Measurements from ENCODE around the gene ANTXR1. TPM values are rescaled to one million over a fixed set of nuclear protein-coding genes. Genes with fewer than 3 reads are reported as not detected.
A peak's percentile ranks its signal among the peaks of the same experiment; 100 is the strongest.

The ANTXR1 gene
- total and polyA plus RNA-seq, 9 of the 15 experiments (the other 6 are each of a cell fraction or from before 2014, with no cell fraction given): 0.07 to 1.00 (median 0.54) TPM

- TF ChIP-seq, protein P1, sequence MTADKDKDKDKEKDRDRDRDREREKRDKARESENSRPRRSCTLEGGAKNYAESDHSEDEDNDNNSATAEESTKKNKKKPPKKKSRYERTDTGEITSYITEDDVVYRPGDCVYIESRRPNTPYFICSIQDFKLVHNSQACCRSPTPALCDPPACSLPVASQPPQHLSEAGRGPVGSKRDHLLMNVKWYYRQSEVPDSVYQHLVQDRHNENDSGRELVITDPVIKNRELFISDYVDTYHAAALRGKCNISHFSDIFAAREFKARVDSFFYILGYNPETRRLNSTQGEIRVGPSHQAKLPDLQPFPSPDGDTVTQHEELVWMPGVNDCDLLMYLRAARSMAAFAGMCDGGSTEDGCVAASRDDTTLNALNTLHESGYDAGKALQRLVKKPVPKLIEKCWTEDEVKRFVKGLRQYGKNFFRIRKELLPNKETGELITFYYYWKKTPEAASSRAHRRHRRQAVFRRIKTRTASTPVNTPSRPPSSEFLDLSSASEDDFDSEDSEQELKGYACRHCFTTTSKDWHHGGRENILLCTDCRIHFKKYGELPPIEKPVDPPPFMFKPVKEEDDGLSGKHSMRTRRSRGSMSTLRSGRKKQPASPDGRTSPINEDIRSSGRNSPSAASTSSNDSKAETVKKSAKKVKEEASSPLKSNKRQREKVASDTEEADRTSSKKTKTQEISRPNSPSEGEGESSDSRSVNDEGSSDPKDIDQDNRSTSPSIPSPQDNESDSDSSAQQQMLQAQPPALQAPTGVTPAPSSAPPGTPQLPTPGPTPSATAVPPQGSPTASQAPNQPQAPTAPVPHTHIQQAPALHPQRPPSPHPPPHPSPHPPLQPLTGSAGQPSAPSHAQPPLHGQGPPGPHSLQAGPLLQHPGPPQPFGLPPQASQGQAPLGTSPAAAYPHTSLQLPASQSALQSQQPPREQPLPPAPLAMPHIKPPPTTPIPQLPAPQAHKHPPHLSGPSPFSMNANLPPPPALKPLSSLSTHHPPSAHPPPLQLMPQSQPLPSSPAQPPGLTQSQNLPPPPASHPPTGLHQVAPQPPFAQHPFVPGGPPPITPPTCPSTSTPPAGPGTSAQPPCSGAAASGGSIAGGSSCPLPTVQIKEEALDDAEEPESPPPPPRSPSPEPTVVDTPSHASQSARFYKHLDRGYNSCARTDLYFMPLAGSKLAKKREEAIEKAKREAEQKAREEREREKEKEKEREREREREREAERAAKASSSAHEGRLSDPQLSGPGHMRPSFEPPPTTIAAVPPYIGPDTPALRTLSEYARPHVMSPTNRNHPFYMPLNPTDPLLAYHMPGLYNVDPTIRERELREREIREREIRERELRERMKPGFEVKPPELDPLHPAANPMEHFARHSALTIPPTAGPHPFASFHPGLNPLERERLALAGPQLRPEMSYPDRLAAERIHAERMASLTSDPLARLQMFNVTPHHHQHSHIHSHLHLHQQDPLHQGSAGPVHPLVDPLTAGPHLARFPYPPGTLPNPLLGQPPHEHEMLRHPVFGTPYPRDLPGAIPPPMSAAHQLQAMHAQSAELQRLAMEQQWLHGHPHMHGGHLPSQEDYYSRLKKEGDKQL (CRISPR knock-in tag; IDR thresholded peaks at IDR 0.05; ENCODE audit: borderline replicate concordance): no peak
- no peak for TF ChIP-seq CBX8 (IDR thresholded peaks at IDR 0.05; ENCODE audit: borderline replicate concordance, extremely low read depth, low read depth, low read length, poor library complexity, severe bottlenecking)
- no peak for TF ChIP-seq BMI1 (IDR thresholded peaks at IDR 0.05; ENCODE audit: low read length)
- no peak for TF ChIP-seq U2AF2 (optimal IDR thresholded peaks at IDR 0.05; ENCODE audit: low read depth, low read length)
- TF ChIP-seq FOXJ3 (CRISPR knock-in tag; IDR thresholded peaks at IDR 0.05): no peak
- TF ChIP-seq ZNF124 (CRISPR knock-in tag; IDR thresholded peaks at IDR 0.05): no peak
- TF ChIP-seq ZNF143 (CRISPR knock-in tag; IDR thresholded peaks at IDR 0.05): no peak
- TF ChIP-seq ARID1B (IDR thresholded peaks at IDR 0.05): peak; percentile 94
- TF ChIP-seq MTF1 (CRISPR knock-in tag; IDR thresholded peaks at IDR 0.05; ENCODE audit: borderline replicate concordance): no peak
- no peak for TF ChIP-seq HDAC1 (IDR thresholded peaks at IDR 0.05)
- TF ChIP-seq ID3 (CRISPR knock-in tag; IDR thresholded peaks at IDR 0.05): no peak
- TF ChIP-seq ID3 (tag; IDR thresholded peaks at IDR 0.05): no peak
- no peak for TF ChIP-seq NR1H2 (CRISPR knock-in tag; IDR thresholded peaks at IDR 0.05)
- peak; percentile 74 for TF ChIP-seq ZNF395 (CRISPR knock-in tag; IDR thresholded peaks at IDR 0.05)
- peak; percentile 62 for TF ChIP-seq HDAC3 (IDR thresholded peaks at IDR 0.05; ENCODE audit: borderline replicate concordance, partially characterized antibody)
- TF ChIP-seq FOXA3 (CRISPR knock-in tag; conservative IDR thresholded peaks at IDR 0.05 in 1 of 2, IDR thresholded peaks at IDR 0.05 in 1 of 2): no peak
- no peak for TF ChIP-seq NUFIP1 (IDR thresholded peaks at IDR 0.05; ENCODE audit: partially characterized antibody)
- no peak for TF ChIP-seq C11orf30 (IDR thresholded peaks at IDR 0.05; ENCODE audit: low read depth)
- no peak for TF ChIP-seq RBM15 (IDR thresholded peaks at IDR 0.05; ENCODE audit: insufficient read depth, low read length)
Observed at GRCh38 chr2:69181806-69182427, 168.9 kb downstream of the ANTXR1 start (continued).
